Loucy (cell line): ENCODE results near the gene PRIMA1.

Source experiments
- H2AFZ ChIP-seq: fragments of 200-600 bp; sonication (generic); 2 replicates; pipeline ENCODE4 v1.6.0; 2016; ENCODE audit warnings: antibody characterized with exemption, mild to moderate bottlenecking, low read length, moderate library complexity
- H3F3A ChIP-seq: fragments of 200-600 bp; 2 replicates; pipeline ENCODE4 v1.6.0; 2016; ENCODE audit warnings: antibody characterized with exemption, low read depth, mild to moderate bottlenecking
- H3K27me3 ChIP-seq: fragments of 200-600 bp; sonication (generic); 2 replicates; pipeline ENCODE4 v1.6.1; 2014; ENCODE audit warnings: low read length, mild to moderate bottlenecking; ENCODE audit not compliant: insufficient read depth, poor library complexity, severe bottlenecking
- H3K36me3 ChIP-seq: fragments of 200-600 bp; sonication (generic); 2 replicates; pipeline ENCODE4 v1.6.1; 2016; ENCODE audit warnings: low read length; ENCODE audit not compliant: insufficient read depth
- H3K4me1 ChIP-seq: fragments of 200-600 bp; sonication (generic); 2 replicates; pipeline ENCODE4 v1.5.1; 2014; ENCODE audit warnings: low read length, mild to moderate bottlenecking; ENCODE audit not compliant: insufficient read depth, poor library complexity, severe bottlenecking
- H3K4me2 ChIP-seq: fragments of 200-600 bp; sonication (generic); 2 replicates; pipeline ENCODE4 v1.6.0; 2014; ENCODE audit warnings: antibody characterized with exemption, low read length, low read depth, mild to moderate bottlenecking; ENCODE audit not compliant: poor library complexity, severe bottlenecking
- H3K4me3 ChIP-seq: fragments of 200-600 bp; sonication (generic); 2 replicates; pipeline ENCODE4 v1.5.1; 2014; ENCODE audit warnings: low read length, mild to moderate bottlenecking, mixed read lengths; ENCODE audit not compliant: poor library complexity, severe bottlenecking
- H3K79me2 ChIP-seq: fragments of 200-600 bp; sonication (generic); 2 replicates; pipeline ENCODE4 v1.6.1; 2014; ENCODE audit warnings: low read length; ENCODE audit not compliant: insufficient read depth
- H3K9ac ChIP-seq: fragments of 200-600 bp; sonication (generic); 2 replicates; pipeline ENCODE4 v1.6.0; 2014; ENCODE audit warnings: mild to moderate bottlenecking, low read depth, low read length, moderate library complexity; ENCODE audit not compliant: poor library complexity, severe bottlenecking
- H3K9me2 ChIP-seq: fragments of 200-600 bp; sonication (generic); replicated peaks from 2 replicates; pipeline ENCODE4 v1.6.1; 2016; ENCODE audit warnings: low read depth, low read length, mixed read lengths
- H3K9me3 ChIP-seq: fragments of 200-600 bp; sonication (generic); 2 replicates; pipeline ENCODE4 v1.6.1; 2014; ENCODE audit warnings: mild to moderate bottlenecking, antibody characterized with exemption, low read length, low read depth; ENCODE audit not compliant: insufficient read depth
- H4K20me1 ChIP-seq: fragments of 200-600 bp; sonication (generic); 2 replicates; pipeline ENCODE4 v1.6.0; 2014; ENCODE audit warnings: antibody characterized with exemption, low read length, mild to moderate bottlenecking; ENCODE audit not compliant: insufficient read depth, poor library complexity, severe bottlenecking
- EZH2phosphoT487 ChIP-seq: fragments of 200-600 bp; IDR thresholded peaks from 2 replicates; pipeline ENCODE4 v1.6.1; 2018; ENCODE audit warnings: antibody characterized with exemption, mild to moderate bottlenecking, moderate library complexity, borderline replicate concordance
- TF ChIP-seq, protein P1 (sequence below): fragments of 200-600 bp; sonication (generic); conservative IDR thresholded peaks from 2 replicates; pipeline ENCODE4 v1.5.1; 2014; ENCODE audit warnings: mild to moderate bottlenecking, antibody characterized with exemption, low read length

PRIMA1 gene

DNA sequence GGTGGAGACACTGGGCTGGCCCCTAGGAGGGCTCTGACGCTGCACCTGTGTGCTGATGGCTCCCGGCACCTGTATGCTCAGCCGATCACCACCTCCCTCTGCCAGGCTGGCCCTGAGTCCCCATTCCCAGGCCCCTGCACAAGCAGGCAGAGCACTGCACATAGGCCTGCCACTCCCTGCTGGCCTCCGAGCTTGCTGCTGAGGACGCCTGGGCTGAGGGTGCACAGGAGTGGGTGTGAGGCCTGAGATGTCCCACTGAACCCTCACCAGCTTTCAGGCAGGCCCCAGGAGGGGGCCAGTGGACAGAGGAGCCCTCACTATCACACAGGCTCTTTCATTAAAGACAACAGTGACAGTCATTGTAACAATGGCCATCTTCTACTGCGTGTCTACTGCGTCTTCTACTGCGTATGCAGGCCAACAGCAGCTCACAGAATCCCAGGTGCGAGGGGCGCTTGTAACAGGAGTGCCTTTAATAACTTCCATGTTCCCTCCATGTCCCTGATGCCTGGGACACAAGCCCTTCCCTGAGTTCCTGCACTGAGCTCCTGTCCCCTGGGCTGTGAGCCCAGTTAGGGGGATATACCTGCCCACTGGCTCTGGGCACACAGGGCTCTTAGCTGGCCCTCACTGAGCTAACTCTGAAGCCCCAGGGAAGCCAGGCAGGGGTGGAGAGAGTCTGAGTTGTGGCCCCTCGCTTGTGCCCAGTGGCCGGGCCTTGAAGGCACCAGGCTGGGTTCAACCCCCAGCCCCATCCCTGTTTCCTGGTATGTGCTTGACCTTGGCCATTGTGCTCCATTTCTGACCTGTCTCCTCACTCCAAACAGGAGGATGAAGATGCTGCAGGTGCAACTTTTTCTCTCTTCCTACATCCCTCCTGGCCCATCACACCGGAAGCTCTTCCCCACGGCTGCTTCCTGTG is 71.3 kb downstream of the PRIMA1 start:
- Histone ChIP-seq H3K36me3 (no peaks in the 10 kb centered on the region), H3K4me1 (no peaks in the 10 kb centered on the region), H3K79me2 (no peaks in the 10 kb centered on the region), H3K9ac (no peak overlapping the region), H3K4me2 (no peak overlapping the region), H3F3A (no peaks in the 10 kb centered on the region), H3K4me3 (no peak overlapping the region), H3K27me3 (no peaks in the 10 kb centered on the region), H2AFZ (no peak overlapping the region), H4K20me1 (no peaks in the 10 kb centered on the region), H3K9me2 (no peaks in the 10 kb centered on the region), H3K9me3 (no peaks in the 10 kb centered on the region)
- TF ChIP-seq, protein P1, sequence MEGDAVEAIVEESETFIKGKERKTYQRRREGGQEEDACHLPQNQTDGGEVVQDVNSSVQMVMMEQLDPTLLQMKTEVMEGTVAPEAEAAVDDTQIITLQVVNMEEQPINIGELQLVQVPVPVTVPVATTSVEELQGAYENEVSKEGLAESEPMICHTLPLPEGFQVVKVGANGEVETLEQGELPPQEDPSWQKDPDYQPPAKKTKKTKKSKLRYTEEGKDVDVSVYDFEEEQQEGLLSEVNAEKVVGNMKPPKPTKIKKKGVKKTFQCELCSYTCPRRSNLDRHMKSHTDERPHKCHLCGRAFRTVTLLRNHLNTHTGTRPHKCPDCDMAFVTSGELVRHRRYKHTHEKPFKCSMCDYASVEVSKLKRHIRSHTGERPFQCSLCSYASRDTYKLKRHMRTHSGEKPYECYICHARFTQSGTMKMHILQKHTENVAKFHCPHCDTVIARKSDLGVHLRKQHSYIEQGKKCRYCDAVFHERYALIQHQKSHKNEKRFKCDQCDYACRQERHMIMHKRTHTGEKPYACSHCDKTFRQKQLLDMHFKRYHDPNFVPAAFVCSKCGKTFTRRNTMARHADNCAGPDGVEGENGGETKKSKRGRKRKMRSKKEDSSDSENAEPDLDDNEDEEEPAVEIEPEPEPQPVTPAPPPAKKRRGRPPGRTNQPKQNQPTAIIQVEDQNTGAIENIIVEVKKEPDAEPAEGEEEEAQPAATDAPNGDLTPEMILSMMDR = no peak
- TF ChIP-seq EZH2phosphoT487 = no peak

DNA sequence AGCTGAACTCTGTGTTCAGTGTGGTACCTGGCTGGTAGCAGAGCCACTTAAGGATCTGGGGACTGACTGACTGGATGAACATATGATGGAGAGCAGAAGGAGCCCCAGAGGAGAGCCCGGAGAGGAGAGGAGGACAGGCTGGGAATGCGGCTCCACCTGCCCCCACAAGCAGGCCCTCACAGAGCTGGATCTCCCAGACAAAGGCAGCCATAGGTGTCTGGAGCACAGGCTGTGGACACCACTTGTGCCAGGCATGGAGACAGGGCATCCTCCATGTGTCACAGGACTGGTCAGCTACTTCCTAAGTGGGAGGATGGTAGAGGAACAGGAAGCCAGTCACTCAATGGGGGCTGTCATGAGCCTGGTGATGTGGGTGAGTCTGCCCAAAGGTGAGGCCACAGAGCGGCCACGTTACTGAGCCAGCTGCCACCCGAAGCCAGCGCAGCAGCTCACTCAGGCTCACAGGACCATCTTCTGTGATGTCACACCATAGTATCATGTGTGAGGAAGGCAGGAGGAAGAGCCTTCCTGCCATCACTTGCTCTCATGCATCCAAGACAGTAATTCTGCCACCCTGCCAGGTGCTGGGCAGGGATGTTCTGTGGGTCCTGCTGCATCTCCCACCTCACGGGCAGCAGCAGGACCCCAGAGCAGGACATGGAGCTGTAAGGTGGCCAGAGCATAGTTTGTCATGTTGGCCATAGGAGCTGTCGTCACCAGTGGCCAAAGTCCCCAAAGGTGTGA is 72.1 kb downstream of the PRIMA1 start:
- no peaks in the 10 kb centered on the region for H3K4me1 ChIP-seq
- no peaks in the 10 kb centered on the region for H3F3A ChIP-seq
- no peak overlapping the region for H3K9ac ChIP-seq
- no peak overlapping the region for H3K4me2 ChIP-seq
- no peaks in the 10 kb centered on the region for H3K27me3 ChIP-seq
- TF ChIP-seq EZH2phosphoT487 = no peak
- no peak overlapping the region for H2AFZ ChIP-seq
- no peak overlapping the region for H3K4me3 ChIP-seq
- no peaks in the 10 kb centered on the region for H3K36me3 ChIP-seq
- no peaks in the 10 kb centered on the region for H3K9me2 ChIP-seq
- no peaks in the 10 kb centered on the region for H3K9me3 ChIP-seq
- H3K79me2 ChIP-seq = no peaks in the 10 kb centered on the region
- H4K20me1 ChIP-seq = no peaks in the 10 kb centered on the region

DNA sequence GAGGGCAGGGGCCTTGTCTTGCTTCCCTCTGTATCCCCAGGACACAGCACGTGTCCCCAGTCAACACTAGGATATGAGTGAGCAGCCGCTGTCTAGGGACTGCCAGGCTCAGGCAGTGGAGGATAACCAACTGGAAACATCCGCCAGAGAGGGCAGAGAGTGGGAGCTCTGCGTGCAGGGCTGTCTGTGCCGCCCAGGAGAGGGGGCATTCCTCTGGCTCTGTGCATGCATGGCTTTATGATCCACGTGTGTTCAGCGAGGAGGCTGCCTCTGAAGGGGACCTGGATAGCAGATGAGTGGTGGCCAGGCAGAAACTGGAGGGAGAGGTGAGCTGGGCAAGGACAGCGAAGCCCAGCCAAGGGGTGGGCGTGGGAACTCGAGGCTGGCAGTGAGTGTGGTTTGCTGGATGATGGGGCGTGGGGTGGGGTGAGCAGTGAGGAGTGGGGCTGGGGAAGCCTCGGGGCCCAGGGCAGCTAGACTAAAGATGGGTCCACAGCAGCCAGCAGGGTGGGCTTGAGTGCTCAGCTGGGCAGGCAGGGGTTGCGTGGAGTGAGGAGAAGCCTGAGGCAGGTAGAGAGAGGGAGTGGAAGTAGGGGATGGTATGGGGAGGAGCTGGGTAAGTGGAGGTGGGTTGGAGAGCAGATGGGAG is 72.9 kb downstream of the PRIMA1 start:
- no peak for TF ChIP-seq EZH2phosphoT487
- TF ChIP-seq, protein P1 = no peak
- Histone ChIP-seq H3K9ac (no peak overlapping the region), H3K9me3 (no peaks in the 10 kb centered on the region), H3K4me2 (no peak overlapping the region), H3K4me1 (no peaks in the 10 kb centered on the region), H3K79me2 (no peaks in the 10 kb centered on the region), H3K27me3 (no peaks in the 10 kb centered on the region), H3K36me3 (no peaks in the 10 kb centered on the region), H3F3A (no peaks in the 10 kb centered on the region), H3K9me2 (no peaks in the 10 kb centered on the region), H2AFZ (no peak overlapping the region), H3K4me3 (no peak overlapping the region), H4K20me1 (no peaks in the 10 kb centered on the region)
